ENCODE measurements around the gene TNIK. TPM values are rescaled to one million over a fixed set of nuclear protein-coding genes. Genes with fewer than 3 reads are reported as not detected.

The TNIK gene
- total RNA-seq, 6 donors from 2014 or later = 23.2 to 74.4 (median 38.3) TPM

DNA sequence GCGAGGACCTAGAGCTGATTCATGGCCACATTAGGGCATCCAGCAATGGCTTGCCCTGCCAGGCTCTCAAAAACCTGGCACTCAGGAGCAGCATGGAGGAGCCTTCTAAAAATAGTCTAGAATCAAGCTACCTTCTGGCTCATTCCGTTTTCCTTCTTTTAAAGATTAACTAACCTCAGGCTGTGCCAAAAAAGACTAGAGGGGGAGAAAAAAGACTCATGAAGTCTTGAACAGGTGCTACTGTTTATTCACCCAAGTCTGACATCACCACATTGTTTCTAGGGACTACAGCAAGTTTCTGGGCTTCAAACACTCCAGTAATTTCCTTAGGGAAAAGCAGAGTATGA is 125.8 kb downstream of the TNIK start:
- H3K4me1 ChIP-seq = peaks cover 0 to 18% (median 0%) of the 10 kb centered on the region in 4 donors
- H3K4me3 ChIP-seq = no peak overlapping the region
- no peaks in the 10 kb centered on the region for H3K27me3 ChIP-seq
- peak overlapping the region in 3 of 4 donors; percentile 57 to 79 (median 63) for H3K27ac ChIP-seq
- peak in 1 of 4 donors; percentile 71 for TF ChIP-seq EP300 (IDR thresholded peaks at IDR 0.05)
- no peak for TF ChIP-seq POLR2AphosphoS5 (IDR thresholded peaks at IDR 0.05)
- TF ChIP-seq, protein P1, sequence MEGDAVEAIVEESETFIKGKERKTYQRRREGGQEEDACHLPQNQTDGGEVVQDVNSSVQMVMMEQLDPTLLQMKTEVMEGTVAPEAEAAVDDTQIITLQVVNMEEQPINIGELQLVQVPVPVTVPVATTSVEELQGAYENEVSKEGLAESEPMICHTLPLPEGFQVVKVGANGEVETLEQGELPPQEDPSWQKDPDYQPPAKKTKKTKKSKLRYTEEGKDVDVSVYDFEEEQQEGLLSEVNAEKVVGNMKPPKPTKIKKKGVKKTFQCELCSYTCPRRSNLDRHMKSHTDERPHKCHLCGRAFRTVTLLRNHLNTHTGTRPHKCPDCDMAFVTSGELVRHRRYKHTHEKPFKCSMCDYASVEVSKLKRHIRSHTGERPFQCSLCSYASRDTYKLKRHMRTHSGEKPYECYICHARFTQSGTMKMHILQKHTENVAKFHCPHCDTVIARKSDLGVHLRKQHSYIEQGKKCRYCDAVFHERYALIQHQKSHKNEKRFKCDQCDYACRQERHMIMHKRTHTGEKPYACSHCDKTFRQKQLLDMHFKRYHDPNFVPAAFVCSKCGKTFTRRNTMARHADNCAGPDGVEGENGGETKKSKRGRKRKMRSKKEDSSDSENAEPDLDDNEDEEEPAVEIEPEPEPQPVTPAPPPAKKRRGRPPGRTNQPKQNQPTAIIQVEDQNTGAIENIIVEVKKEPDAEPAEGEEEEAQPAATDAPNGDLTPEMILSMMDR (IDR thresholded peaks at IDR 0.05) = no peak
- TF ChIP-seq POLR2A (IDR thresholded peaks at IDR 0.05) = no peak
- ATAC-seq (ENCODE audit: low FRiP score in 2 of 2) = peak; percentile 62 to 88
- peak in 1 of 2 donors; percentile 75 for DNase-seq
- H3K36me3 ChIP-seq = no peaks in the 10 kb centered on the region
- WGBS, 2 donors = 55 to 59% methylated on average over 2 of the region's 2 CpGs
- no peaks in the 10 kb centered on the region for H3K9me3 ChIP-seq

DNA sequence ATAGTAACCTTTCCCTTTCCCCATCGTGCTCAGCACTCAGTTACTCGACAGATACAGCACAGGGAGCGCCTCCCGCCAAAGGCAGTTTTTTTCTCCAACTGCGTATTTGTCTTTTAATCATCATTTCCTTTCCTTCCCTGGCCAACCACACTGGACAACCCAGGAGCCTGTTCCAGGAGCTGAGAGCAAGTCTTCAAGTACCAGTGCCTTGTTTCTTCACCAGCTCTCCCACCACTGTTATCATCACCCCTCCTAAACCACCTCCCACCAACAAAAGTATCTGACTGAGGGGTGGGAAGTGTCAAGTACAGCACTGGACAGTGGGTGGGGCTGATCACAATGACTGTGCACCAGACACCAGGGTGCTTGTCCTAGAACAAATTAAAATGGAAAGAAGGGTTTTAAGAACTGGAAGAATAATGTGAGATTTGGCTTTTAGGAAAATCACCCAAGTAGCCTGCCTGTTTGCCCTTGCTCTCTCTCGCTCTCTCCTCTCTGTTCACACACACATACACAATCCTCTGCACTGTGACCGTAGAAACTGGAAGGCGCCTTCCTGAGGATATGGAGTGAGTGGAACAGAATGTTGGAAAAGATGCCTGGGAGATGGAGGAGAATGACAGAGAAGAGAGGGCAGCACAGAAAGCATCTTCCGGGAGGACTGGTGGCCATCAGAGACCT is 126.3 kb downstream of the TNIK start:
- no peaks in the 10 kb centered on the region for H3K27me3 ChIP-seq
- peaks cover 0 to 14% (median 2%) of the 10 kb centered on the region in 4 donors for H3K4me1 ChIP-seq
- no peak overlapping the region for H3K4me3 ChIP-seq
- H3K27ac ChIP-seq = peak overlapping the region in 3 of 4 donors; percentile 57 to 79 (median 63)
- ATAC-seq (ENCODE audit: low FRiP score in 2 of 2) (peak; percentile 54 to 55), DNase-seq (peak in 1 of 2 donors; percentile 48)
- no peaks in the 10 kb centered on the region for H3K36me3 ChIP-seq
- no peaks in the 10 kb centered on the region for H3K9me3 ChIP-seq
- peak in 1 of 4 donors; percentile 17 for TF ChIP-seq POLR2A (IDR thresholded peaks at IDR 0.05)
- no peak for TF ChIP-seq POLR2AphosphoS5 (IDR thresholded peaks at IDR 0.05)
- TF ChIP-seq EP300 (IDR thresholded peaks at IDR 0.05) = peak in 1 of 4 donors; percentile 64
- 71 to 83% methylated on average over 9 of the region's 9 CpGs for WGBS, 2 donors

DNA sequence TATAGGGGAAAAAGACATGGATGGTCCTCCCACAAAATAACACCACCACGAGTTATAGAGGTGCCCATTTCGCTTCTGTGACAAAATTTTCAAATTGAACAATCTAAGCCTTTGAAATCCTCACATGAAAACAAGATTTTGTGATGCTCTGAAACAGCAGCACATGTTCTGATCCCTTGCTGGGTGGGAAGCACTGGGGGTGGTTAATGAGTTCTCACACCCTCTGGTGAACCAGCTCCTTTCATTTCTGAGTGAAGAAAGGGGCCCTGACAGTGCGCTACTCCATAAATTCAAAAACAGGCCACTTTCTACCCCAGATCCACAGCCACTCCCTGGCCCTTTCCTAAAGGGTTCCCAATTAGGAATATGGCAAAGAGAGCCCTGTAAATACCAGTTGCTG is 129.3 kb downstream of the TNIK start:
- no peak for DNase-seq
- Histone ChIP-seq H3K4me1 (peaks cover 9 to 18% (median 15%) of the 10 kb centered on the region in 4 donors), H3K27me3 (no peaks in the 10 kb centered on the region), H3K4me3 (no peak overlapping the region), H3K36me3 (no peaks in the 10 kb centered on the region), H3K9me3 (no peaks in the 10 kb centered on the region), H3K27ac (no peak overlapping the region)
- no peak for ATAC-seq (ENCODE audit: low FRiP score in 2 of 2)
- TF ChIP-seq, protein P1 (IDR thresholded peaks at IDR 0.05) = no peak
- no peak for TF ChIP-seq POLR2AphosphoS5 (IDR thresholded peaks at IDR 0.05)
- TF ChIP-seq EP300 (IDR thresholded peaks at IDR 0.05) = no peak
- no peak for TF ChIP-seq POLR2A (IDR thresholded peaks at IDR 0.05)
- 91 to 92% methylated on average over 3 of the region's 3 CpGs for WGBS, 2 donors

DNA sequence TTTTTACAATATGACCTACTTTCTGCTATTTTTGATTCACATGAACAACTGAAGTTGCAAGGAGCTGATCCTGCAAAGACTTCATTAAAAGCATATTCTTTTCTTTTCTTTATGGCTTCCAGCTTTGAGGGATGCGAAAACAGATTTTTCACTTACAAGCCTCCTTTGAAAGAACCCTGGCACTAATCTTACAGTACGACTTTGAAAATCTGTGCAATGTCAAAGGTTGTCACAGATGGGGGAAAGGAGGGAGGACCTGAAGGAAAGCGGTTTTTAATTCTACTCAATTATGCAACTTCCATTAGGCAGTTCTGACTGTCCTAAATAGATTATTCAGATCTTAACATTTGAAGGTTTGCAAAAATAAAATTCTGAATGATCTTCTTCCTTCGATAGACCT is 130.5 kb downstream of the TNIK start:
- ATAC-seq (ENCODE audit: low FRiP score in 2 of 2) (no peak), DNase-seq (no peak)
- Histone ChIP-seq H3K4me3 (no peak overlapping the region), H3K9me3 (no peaks in the 10 kb centered on the region), H3K4me1 (peaks cover 9 to 18% (median 14%) of the 10 kb centered on the region in 4 donors), H3K27ac (no peak overlapping the region), H3K27me3 (no peaks in the 10 kb centered on the region), H3K36me3 (no peaks in the 10 kb centered on the region)
- 84 to 85% methylated on average over 4 of the region's 4 CpGs for WGBS, 2 donors
- TF ChIP-seq, protein P1 (IDR thresholded peaks at IDR 0.05) = no peak
- TF ChIP-seq EP300 (IDR thresholded peaks at IDR 0.05) (no peak), POLR2A (IDR thresholded peaks at IDR 0.05) (no peak), POLR2AphosphoS5 (IDR thresholded peaks at IDR 0.05) (no peak)

DNA sequence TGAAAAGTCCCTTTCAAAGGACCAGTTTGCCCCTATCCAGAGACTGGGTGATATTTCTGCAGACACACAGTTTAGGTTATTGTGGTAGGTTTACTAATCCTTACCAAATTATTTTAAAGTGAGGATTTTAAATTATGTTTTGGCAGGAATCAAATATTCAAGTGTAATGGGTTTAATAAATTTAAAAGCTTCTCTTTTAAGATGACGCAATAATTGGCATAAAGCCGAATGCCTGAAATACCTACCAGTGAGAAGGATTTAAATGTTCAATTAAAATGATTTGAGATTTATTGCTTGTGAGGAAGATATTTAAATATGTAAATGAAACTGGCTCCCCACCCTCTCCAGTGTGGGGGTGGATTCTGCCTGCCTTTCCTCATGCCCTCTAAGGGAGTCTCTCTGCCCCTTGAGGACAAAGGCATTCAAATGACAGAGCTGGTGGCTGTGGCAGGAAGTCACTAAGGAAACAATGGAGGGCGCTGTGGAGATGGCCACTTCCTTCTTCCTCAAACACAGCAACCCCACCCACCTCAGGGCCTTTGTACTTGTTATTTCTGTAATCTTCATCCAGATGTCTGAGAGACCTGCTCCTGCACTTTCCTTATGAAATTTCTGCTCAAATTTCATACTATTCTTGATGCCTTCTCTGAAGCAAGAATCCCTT is 131.7 kb downstream of the TNIK start:
- DNase-seq (peak in 1 of 2 donors; percentile 73), ATAC-seq (ENCODE audit: low FRiP score in 2 of 2) (peak in 1 of 2 donors; percentile 66)
- Histone ChIP-seq H3K27me3 (no peaks in the 10 kb centered on the region), H3K27ac (no peak overlapping the region), H3K4me1 (peaks cover 9 to 18% (median 11%) of the 10 kb centered on the region in 4 donors), H3K9me3 (no peaks in the 10 kb centered on the region), H3K4me3 (no peak overlapping the region), H3K36me3 (no peaks in the 10 kb centered on the region)
- WGBS, 2 donors = 49 to 50% methylated on average over 3 of the region's 3 CpGs
- TF ChIP-seq EP300 (IDR thresholded peaks at IDR 0.05) (no peak), POLR2AphosphoS5 (IDR thresholded peaks at IDR 0.05) (no peak), POLR2A (IDR thresholded peaks at IDR 0.05) (no peak)
- TF ChIP-seq, protein P1 (IDR thresholded peaks at IDR 0.05) = no peak

Measured in upper lobe of left lung (tissue), 6 donors.